Activated T-cell treated with anti-CD3 and anti-CD28 coated beads, Interleukin-2, amount 50 U/mL, for 4 hours (primary cell): Measurements from ENCODE around the gene HSPA6. TPM values are rescaled to one million over a fixed set of nuclear protein-coding genes. Genes with fewer than 3 reads are reported as not detected.
"Not testable (repeated sequence)": the region's sequence is repeated elsewhere in the genome, so short reads cannot be mapped to it uniquely, and the experiment has no call there.

Source experiments
- ATAC-seq, 2 donors: fragments of 200-7000 bp; cut with Tn5 transposase; one replicate each; pipeline ENCODE4 v1.10.0; 2021
- DNase-seq: peaks from one replicate; pipeline ENCODE4 v3.0.0-alpha.2; 2020
- H3K27me3 Mint-ChIP-seq: one replicate; pipeline ENCODE4 v1.8.0; 2021; ENCODE audit warnings: low read depth, mixed read lengths
- H3K36me3 Mint-ChIP-seq: one replicate; pipeline ENCODE4 v1.8.0; 2022; ENCODE audit warnings: mixed read lengths; ENCODE audit not compliant: insufficient read depth
- H3K4me1 Mint-ChIP-seq: one replicate; pipeline ENCODE4 v1.8.0; 2021; ENCODE audit warnings: low read depth, mixed read lengths
- H3K4me3 Mint-ChIP-seq: one replicate; pipeline ENCODE4 v1.8.0; 2021; ENCODE audit warnings: mild to moderate bottlenecking, moderate library complexity, mixed read lengths
- H3K9me3 Mint-ChIP-seq: one replicate; pipeline ENCODE4 v1.8.0; 2021; ENCODE audit warnings: mixed read lengths
- total RNA-seq, 3 donors: library from RNA; stranded (reverse); gene quantifications; one replicate each; pipeline ENCODE4 v1.2.1, GENCODE V29; 2021

The HSPA6 gene
- total RNA-seq, 3 donors from 2014 or later, result 0.82 to 3.8 (median 1.9) TPM

- peaks cover 7% of the 10 kb centered on the region for H3K4me1 Mint-ChIP-seq
- no peak overlapping the region for H3K4me3 Mint-ChIP-seq
- peaks cover 34% of the 10 kb centered on the region for H3K27me3 Mint-ChIP-seq
- ATAC-seq (no peak), DNase-seq (no peak)
- H3K36me3 Mint-ChIP-seq, result no peaks in the 10 kb centered on the region
- H3K9me3 Mint-ChIP-seq, result no peaks in the 10 kb centered on the region
Measured at GRCh38 chr1:161497961-161498360, 26.4 kb upstream of the HSPA6 start.

DNA sequence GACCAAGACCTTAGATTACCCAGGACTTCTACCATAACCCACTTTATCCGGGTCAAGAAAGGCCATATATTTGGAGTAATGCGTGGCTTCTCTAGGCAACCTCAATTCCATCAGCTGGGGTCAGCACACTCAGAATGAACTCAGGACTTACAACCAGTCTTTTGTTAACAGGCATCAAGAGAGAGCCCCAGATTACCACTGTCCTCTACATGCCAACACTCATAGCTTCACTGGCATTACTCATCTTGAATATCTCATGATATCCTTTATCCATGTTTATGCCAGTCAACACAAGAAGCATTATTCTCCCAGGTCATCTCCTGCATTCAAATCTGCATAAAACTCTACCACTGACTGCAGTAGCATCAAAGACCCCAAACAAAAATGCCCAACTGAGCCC lies 25.7 kb upstream of the HSPA6 start:
- H3K4me1 Mint-ChIP-seq, result peaks cover 7% of the 10 kb centered on the region
- ATAC-seq (no peak), DNase-seq (no peak)
- no peak overlapping the region for H3K4me3 Mint-ChIP-seq
- no peaks in the 10 kb centered on the region for H3K9me3 Mint-ChIP-seq
- H3K36me3 Mint-ChIP-seq, result no peaks in the 10 kb centered on the region
- peaks cover 31% of the 10 kb centered on the region for H3K27me3 Mint-ChIP-seq

DNA sequence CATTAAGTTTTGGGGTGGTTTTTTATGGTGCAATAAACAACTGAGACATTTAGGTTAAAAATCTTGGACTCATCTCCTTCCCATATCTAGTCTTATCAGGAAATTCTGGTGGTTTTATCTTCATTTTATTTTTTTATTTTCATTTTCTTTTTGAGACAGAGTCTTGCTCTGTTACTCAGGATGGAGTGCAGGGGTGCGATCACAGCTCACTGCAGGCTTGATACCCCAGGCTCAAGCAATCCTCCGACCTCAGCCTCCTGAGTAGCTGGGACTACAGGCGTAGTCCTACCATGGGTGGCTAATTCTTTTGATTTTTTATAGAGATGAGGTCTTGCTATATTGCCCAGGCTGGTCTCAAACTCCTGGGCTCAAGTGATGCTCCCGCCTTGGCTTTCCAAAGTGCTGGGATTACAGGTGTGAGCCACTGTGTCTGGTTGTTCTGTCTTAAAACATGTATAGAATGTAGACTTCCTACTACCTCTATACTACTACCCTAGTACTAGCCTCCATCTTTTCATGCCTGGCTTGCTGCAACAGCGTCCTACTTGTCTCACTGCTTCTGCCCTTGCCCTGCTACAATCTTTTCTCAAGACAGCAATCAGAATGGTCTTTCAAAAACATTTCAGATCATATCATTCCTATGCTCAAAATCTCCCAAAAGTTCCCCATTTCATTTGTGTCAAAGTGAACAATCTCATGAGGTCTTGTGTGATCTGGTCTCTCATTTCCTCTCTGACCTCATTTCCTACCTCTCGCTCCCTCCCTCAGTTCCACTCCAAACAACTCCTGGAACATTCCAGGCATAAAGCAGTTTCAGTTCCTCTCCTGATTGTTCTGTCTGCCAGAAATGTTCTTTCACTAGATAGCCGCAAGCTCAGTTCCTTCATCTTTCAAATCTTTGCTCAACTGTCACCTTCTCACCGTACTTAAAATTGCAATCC lies 25.0 kb upstream of the HSPA6 start:
- Mint-ChIP-seq H3K4me3 (no peak overlapping the region), H3K27me3 (peaks cover 32% of the 10 kb centered on the region), H3K4me1 (peaks cover 7% of the 10 kb centered on the region), H3K36me3 (no peaks in the 10 kb centered on the region), H3K9me3 (no peaks in the 10 kb centered on the region)
- ATAC-seq, result no peak
- no peak for DNase-seq

DNA sequence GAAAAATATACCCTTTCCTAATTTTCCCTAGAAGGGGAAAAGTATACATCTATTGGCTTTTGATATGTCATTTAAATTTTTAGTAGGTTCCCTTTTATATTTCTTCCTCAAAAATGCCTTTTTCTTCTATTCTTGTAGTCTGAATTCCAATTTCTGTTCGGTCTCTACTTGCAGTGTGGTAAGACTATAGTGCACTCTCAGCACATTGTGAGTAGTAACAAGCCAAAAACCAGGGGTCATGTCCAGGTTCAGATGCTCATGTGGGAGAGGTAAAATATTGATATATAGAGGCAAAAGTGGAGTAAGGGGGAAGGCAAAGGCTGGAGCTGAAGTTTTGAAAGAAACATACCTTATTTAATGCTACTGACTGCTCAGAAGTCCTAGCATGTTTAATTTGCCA lies 23.1 kb upstream of the HSPA6 start:
- Mint-ChIP-seq H3K27me3 (peaks cover 34% of the 10 kb centered on the region), H3K4me1 (peaks cover 7% of the 10 kb centered on the region), H3K4me3 (no peak overlapping the region), H3K36me3 (no peaks in the 10 kb centered on the region), H3K9me3 (no peaks in the 10 kb centered on the region)
- DNase-seq (no peak), ATAC-seq (no peak)

- no peaks in the 10 kb centered on the region for H3K36me3 Mint-ChIP-seq
- H3K9me3 Mint-ChIP-seq, result no peaks in the 10 kb centered on the region
- H3K4me3 Mint-ChIP-seq, result no peak overlapping the region
- ATAC-seq, result no peak
- no peak for DNase-seq
- peaks cover 32% of the 10 kb centered on the region for H3K27me3 Mint-ChIP-seq
- peaks cover 10% of the 10 kb centered on the region for H3K4me1 Mint-ChIP-seq
Measured at GRCh38 chr1:161502181-161502580, 22.2 kb upstream of the HSPA6 start.

DNA sequence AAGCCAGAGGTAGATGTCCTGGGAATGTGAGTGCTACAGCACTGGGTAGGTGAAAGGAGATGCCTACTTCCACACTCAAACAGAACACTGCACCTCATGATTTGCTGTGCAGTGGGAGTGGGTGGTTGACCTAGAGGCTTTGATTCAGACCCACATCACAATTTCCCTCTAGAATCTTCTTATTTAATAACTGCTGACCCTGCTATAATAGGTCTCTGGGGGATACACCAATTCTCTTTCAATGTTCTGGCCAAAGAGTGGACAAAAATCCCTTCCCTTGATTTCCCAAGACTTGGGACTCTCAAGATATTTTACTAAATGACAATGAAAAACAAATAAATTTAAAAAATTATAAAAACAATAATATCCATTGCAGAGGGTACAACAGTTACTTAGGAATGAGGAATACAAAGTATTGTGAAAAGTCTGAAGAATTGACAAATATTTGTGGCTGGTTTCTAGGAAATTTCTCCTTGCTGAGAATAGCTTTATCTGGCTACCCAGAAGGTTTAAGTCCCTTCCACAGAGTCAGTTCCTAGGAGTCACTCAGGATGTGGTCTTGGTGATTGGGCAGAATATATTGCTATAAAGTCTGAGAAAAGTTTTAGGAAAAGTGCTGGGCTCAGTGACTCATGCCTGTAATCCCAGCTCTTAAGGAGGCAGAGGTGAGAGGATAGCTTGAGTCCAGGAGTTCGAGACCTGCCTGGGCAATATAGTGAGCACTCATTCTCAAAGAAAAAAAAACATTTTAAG lies 21.5 kb upstream of the HSPA6 start:
- ATAC-seq (no peak), DNase-seq (no peak)
- H3K27me3 Mint-ChIP-seq, result peaks cover 29% of the 10 kb centered on the region
- no peaks in the 10 kb centered on the region for H3K36me3 Mint-ChIP-seq
- H3K4me3 Mint-ChIP-seq, result no peak overlapping the region
- H3K4me1 Mint-ChIP-seq, result peaks cover 10% of the 10 kb centered on the region
- no peaks in the 10 kb centered on the region for H3K9me3 Mint-ChIP-seq

DNA sequence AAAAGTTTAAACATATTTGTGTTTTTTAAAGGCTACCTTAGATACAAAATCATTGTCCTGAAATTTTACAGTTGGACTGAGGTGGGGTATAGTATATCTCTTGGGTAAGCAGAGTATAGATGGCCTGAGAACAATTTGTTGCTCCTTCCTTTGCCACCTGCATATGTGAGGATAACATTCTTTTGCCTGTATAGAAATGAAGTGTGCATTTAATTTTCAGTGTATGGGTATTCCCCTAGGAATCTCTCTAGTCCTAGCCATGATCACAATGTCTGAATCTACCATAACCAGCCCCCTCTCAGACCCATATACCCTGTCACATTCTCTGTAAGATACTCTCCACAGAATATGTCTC lies 21.0 kb upstream of the HSPA6 start:
- peaks cover 28% of the 10 kb centered on the region for H3K27me3 Mint-ChIP-seq
- ATAC-seq, result no peak

GRCh38 chr1:161505686-161506085 lies 18.7 kb upstream of the HSPA6 start:
- peaks cover 22% of the 10 kb centered on the region for H3K27me3 Mint-ChIP-seq
- DNase-seq, result no peak
- H3K4me1 Mint-ChIP-seq, result peaks cover 3% of the 10 kb centered on the region
- H3K9me3 Mint-ChIP-seq, result no peaks in the 10 kb centered on the region
- no peak overlapping the region for H3K4me3 Mint-ChIP-seq
- ATAC-seq, result no peak
- H3K36me3 Mint-ChIP-seq, result no peaks in the 10 kb centered on the region

More for the DNA sequence above, 21.0 kb upstream of the HSPA6 start:
- no peaks in the 10 kb centered on the region for H3K36me3 Mint-ChIP-seq
- no peak overlapping the region for H3K4me3 Mint-ChIP-seq
- DNase-seq, result no peak
- no peaks in the 10 kb centered on the region for H3K9me3 Mint-ChIP-seq
- peaks cover 10% of the 10 kb centered on the region for H3K4me1 Mint-ChIP-seq

DNA sequence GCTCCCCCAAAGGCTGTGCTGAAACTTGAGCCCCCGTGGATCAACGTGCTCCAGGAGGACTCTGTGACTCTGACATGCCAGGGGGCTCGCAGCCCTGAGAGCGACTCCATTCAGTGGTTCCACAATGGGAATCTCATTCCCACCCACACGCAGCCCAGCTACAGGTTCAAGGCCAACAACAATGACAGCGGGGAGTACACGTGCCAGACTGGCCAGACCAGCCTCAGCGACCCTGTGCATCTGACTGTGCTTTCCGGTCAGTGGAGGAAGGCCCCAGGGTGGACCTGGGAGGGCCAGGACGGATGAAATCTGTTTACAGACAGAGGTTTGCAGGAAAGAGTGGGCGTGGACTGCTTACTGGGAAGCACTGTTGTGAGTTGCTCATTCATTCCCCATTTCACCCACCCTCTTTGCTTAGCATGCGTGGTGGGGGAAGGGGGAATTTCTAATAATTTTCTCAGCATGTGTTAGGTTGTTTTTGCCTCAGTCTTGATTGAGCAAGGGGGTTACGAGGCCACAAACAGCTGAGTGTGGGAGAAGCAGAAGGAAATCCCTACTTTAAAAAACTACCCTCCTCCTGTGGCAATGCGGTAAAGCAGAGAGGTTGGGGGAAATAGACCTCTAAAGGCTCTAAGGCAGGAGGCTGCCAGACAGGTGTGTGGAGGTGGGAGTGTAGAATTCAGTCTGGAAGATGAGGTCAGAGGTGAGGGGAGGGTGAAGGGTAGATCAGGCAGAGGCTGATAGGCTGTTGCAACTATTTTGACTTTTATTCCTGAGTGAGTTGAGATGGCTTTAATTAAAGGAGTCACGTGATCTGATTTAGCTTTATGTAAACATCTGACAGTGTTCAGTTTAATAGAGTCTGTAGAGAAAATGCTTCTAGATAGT lies 17.8 kb upstream of the HSPA6 start:
- no peaks in the 10 kb centered on the region for H3K36me3 Mint-ChIP-seq
- DNase-seq, result no peak
- H3K9me3 Mint-ChIP-seq, result no peaks in the 10 kb centered on the region
- peaks cover 3% of the 10 kb centered on the region for H3K4me1 Mint-ChIP-seq
- peaks cover 20% of the 10 kb centered on the region for H3K27me3 Mint-ChIP-seq
- no peak for ATAC-seq
- no peak overlapping the region for H3K4me3 Mint-ChIP-seq

DNA sequence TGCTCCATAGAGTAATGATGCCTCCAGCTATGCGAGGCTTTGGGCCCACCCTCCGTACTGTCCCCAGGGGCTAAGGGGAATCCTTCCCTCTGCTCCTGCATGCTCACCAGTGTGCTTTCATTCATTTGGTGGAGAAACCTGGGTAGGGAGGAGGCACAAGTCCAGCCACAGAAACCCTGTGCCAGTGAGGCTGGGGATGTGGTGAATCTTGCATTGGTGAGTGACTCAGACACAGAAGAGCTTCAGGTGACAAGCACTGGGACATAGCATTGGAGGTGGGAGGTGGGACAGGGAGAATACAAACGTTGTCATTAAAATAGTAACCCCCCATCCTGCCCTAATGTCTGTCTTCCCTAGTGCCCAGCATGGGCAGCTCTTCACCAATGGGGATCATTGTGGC lies 13.9 kb upstream of the HSPA6 start:
- H3K4me3 Mint-ChIP-seq, result no peak overlapping the region

GRCh38 chr1:161511018-161511755 lies 13.2 kb upstream of the HSPA6 start:
- no peak for ATAC-seq
- Mint-ChIP-seq H3K9me3 (no peaks in the 10 kb centered on the region), H3K4me1 (peaks cover 3% of the 10 kb centered on the region), H3K4me3 (no peak overlapping the region), H3K27me3 (peaks cover 9% of the 10 kb centered on the region), H3K36me3 (no peaks in the 10 kb centered on the region)
- no peak for DNase-seq

More for the DNA sequence above, 13.9 kb upstream of the HSPA6 start:
- Mint-ChIP-seq H3K36me3 (no peaks in the 10 kb centered on the region), H3K27me3 (peaks cover 9% of the 10 kb centered on the region), H3K4me1 (peaks cover 3% of the 10 kb centered on the region), H3K9me3 (no peaks in the 10 kb centered on the region)
- DNase-seq (no peak), ATAC-seq (no peak)

- Mint-ChIP-seq H3K4me1 (no peaks in the 10 kb centered on the region), H3K27me3 (peaks cover 9% of the 10 kb centered on the region), H3K36me3 (no peaks in the 10 kb centered on the region), H3K4me3 (no peak overlapping the region), H3K9me3 (no peaks in the 10 kb centered on the region)
- DNase-seq (no peak), ATAC-seq (no peak)
Measured at GRCh38 chr1:161511756-161512060, 12.6 kb upstream of the HSPA6 start.

DNA sequence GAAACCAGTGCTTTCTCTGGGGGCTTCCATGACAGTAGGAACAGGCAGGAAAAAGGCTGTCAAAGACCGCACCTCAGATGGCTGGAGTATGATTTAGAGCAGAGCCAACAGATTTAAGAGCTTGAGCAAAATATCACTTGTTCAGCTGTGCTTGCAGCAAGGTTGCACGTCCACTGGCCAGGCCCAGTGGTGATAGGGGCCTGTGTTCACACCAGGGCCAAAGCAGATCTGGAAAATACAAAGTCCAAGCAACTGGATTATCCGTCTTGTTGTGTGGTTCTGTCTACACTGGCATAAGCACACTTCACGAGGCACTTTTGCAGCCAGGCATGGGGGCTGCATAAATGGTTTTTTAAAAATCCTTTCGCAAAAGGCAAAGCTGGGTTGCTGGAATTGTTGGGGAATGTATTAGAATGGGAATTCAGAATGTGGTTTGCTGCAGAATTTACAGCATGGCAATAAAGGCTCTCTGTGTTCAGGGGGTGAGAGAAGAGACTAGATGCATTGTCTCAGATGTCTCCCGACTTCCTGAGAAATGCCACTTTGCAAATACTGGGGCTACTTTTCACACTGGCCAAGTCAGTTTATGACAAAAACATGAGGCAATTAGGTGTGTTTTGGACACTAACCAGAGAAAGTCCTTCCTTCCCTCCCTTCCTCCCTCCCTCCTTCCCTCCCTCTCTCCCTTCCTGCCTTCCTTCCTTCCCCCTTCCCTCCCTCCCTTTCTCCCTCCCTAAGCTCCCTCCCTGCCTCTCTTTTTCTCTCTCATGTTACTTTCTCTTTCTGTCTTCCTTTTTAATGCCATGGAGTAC lies 11.5 kb upstream of the HSPA6 start:
- H3K4me1 Mint-ChIP-seq, DNase-seq, H3K36me3 Mint-ChIP-seq, H3K27me3 Mint-ChIP-seq, H3K9me3 Mint-ChIP-seq, ATAC-seq, H3K4me3 Mint-ChIP-seq: not testable (repeated sequence)
